ENCODE measurements around the gene SAMD4B.

Gene SAMD4B

DNA sequence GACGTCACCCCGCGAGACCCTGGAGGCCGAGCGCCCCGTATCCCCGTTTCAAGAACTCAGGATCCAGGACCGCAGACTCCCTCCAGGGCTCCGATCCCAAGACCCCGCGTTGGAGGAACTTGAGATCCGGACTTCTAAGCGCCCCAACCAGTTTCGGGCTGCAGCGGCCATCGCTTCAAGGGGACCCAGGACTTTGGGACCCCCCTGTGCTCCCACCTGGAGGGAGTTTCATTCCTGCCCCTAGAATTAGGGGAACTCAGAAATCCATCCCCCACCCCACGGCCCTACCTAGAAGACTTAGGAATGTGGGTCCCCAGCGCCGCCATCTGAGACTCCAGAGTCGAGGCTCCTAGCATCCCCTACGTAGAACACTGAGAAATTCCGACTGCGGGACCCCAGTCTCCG, 70.6 kb downstream of the SAMD4B start:
- H3K27ac Mint-ChIP-seq, result peak overlapping the region; percentile 99
- H3K36me3 Mint-ChIP-seq, result peaks cover 28 to 57% of the 10 kb centered on the region in 2 donors
- H3K27me3 Mint-ChIP-seq, result peaks cover 0 to 4% of the 10 kb centered on the region in 2 donors
- ATAC-seq (replicated peaks) (no peak), DNase-seq (no peak)
- no peaks in the 10 kb centered on the region for H3K9me3 Mint-ChIP-seq
- peaks cover 53 to 67% of the 10 kb centered on the region in 2 donors for H3K4me1 Mint-ChIP-seq
- H3K4me3 Mint-ChIP-seq, result peak overlapping the region; percentile 96 to 97

DNA sequence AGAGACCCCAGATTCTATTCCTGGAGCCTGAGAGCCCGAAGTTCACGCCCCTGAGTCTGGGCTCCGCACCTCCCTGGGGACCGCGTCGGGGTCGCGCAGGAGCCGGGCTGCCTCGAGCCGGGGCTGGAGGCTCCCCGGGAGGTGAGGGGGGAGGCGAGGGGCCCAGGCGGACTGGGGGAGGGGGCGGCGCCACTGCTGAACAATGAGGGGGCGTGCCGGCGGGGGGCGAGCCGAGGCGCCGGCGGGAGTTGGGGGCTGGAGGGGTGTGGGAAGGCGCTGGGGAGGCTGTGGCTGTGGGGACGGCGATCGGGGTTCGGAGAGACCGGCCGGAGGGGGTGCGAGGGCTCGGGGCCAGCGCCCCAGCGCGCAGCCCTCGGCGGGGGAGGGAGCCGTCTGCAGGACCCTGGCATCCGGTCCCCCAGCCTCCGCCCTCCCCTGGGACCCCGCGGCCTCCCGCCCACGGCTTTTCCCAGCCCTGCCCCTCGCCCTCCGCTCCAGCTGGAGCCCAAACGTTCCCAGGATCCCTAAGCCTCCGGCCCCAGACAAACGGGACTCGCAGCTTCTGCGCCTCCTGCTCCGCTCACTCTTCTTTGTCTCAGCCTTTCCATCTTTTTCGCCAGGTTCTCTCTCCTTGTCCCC, 71.2 kb downstream of the SAMD4B start:
- peaks cover 23 to 55% of the 10 kb centered on the region in 2 donors for H3K36me3 Mint-ChIP-seq
- H3K9me3 Mint-ChIP-seq, result no peaks in the 10 kb centered on the region
- ATAC-seq (replicated peaks) (no peak), DNase-seq (no peak)
- peaks cover 50 to 65% of the 10 kb centered on the region in 2 donors for H3K4me1 Mint-ChIP-seq
- H3K4me3 Mint-ChIP-seq, result peak overlapping the region; percentile 96 to 97
- H3K27ac Mint-ChIP-seq, result peak overlapping the region; percentile 99
- H3K27me3 Mint-ChIP-seq, result peaks cover 0 to 4% of the 10 kb centered on the region in 2 donors

GRCh38 chr19:39413911-39414608, 71.8 kb downstream of the SAMD4B start:
- DNase-seq (no peak), ATAC-seq (replicated peaks) (no peak)

DNA sequence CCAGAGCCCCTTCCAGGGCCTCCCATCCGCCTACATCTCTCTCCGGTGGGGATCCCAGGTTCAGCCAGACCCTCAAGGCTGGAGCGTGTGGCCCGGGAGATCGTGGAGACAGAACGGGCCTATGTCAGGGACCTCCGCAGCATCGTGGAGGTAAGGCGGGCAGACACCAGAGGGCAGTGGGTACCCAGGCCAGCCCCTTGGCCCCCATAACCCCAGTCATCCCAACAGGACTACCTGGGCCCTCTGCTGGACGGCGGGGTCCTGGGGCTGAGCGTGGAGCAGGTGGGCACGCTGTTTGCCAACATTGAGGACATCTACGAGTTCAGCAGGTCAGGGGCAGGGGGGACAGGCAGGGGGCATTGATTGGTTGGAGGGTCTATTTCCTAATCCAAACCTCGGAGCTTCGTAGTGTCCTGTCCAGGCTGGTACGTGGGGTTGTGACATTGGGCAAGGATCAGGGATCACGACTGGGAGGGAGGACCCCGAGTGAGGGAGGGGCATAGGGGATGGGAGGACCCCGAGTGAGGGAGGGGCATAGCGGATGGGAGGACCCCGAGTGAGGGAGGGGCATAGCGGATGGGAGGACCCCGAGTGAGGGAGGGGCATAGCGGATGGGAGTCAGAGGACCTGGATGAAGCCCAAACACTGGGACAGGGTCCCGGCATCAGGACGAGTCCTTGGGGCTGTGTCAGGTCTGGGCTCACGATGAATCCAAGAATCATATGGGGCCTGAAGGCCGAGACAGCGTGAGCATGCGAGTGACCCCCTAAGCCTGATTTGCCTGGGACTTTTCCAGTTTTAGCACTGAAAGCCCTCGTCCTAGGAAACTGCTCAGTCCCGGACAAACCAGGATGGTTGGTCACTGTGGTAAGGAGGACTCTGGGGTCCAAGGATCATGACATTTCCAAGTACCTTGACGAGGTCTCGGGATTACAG, 73.2 kb downstream of the SAMD4B start:
- Mint-ChIP-seq H3K9me3 (no peaks in the 10 kb centered on the region), H3K36me3 (peaks cover 21 to 49% of the 10 kb centered on the region in 2 donors), H3K27ac (no peak overlapping the region), H3K27me3 (peaks cover 0 to 4% of the 10 kb centered on the region in 2 donors), H3K4me3 (peak overlapping the region in 1 of 2 donors; percentile 10), H3K4me1 (peaks cover 39 to 53% of the 10 kb centered on the region in 2 donors)
- ATAC-seq (replicated peaks) (no peak), DNase-seq (no peak)

More at GRCh38 chr19:39413911-39414608, 71.8 kb downstream of the SAMD4B start:
- H3K9me3 Mint-ChIP-seq, result no peaks in the 10 kb centered on the region
- H3K27me3 Mint-ChIP-seq, result peaks cover 0 to 4% of the 10 kb centered on the region in 2 donors
- H3K36me3 Mint-ChIP-seq, result peaks cover 20 to 54% of the 10 kb centered on the region in 2 donors
- H3K27ac Mint-ChIP-seq, result peak overlapping the region; percentile 93
- H3K4me1 Mint-ChIP-seq, result peaks cover 45 to 58% of the 10 kb centered on the region in 2 donors
- peak overlapping the region; percentile 96 to 97 for H3K4me3 Mint-ChIP-seq

DNA sequence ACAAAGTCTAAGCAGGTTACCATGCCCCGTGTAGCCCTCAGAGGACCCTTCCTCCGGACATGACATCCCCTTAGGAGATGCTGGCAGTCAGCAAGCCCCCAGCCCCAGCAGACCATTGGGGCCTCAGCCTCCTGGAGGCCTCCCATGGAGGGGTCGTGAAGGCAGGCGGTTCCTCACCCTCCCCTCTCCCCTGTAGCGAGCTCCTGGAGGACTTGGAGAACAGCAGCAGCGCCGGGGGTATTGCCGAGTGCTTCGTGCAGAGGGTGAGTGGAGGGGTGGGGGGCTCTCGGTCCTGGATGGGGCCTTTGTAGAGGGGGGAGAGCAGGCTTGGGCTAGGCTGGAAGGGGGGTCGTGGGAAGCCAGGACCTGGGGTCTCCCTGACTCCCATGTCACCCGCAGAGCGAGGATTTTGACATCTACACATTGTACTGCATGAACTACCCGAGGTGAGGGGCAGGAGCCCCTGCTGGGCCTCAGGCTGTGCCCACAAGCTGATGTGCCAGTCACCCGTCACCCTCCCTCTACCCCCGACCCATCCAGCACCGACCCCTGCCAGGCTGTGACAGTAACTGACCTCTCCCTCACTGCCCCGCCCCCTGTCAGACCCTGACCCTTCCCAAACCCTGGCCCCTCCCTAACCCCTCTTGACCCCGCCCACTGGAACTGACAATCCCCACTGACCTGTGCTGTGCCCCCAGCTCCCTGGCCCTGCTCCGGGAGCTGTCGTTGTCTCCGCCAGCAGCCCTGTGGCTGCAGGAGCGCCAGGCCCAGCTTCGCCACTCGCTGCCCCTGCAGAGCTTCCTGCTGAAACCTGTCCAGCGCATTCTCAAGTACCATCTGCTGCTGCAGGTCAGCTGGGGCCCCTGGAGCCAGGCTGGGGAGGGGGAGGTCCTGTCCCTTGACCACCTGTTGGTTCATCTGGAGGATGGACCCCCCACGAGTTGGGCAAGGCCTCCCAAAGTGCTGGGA, 74.2 kb downstream of the SAMD4B start:
- Mint-ChIP-seq H3K4me3 (no peak overlapping the region), H3K36me3 (peaks cover 18 to 44% of the 10 kb centered on the region in 2 donors), H3K4me1 (peaks cover 29 to 42% of the 10 kb centered on the region in 2 donors), H3K9me3 (no peaks in the 10 kb centered on the region), H3K27me3 (peaks cover 0 to 4% of the 10 kb centered on the region in 2 donors), H3K27ac (peak overlapping the region; percentile 14)
- DNase-seq (no peak), ATAC-seq (replicated peaks) (no peak)

DNA sequence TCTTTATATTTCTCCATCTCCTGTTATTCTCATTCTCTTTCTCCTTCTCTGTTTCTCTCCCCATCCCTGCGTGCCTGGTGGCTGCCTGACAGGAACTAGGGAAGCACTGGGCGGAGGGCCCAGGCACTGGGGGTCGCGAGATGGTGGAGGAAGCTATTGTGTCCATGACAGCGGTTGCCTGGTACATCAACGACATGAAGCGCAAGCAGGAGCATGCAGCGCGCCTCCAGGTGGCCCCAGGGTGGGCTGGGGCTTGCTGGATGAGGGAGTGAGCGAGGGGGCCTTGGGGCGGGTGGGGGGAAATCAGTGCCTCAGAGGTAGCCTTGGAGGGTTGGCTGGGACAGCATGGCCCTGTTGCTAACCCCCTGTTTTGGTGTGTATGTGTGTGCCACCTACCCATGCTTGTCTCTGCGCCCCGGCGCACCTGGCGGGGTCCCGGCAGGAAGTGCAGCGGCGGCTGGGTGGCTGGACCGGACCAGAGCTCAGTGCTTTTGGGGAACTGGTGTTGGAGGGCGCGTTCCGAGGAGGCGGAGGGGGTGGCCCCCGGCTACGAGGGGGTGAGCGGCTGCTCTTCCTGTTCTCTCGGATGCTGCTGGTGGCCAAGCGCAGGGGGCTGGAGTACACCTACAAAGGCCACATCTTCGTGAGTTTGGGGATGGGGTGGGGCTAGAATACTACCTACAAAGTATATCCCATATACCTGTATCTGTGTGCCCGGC, 75.4 kb downstream of the SAMD4B start:
- peaks cover 22 to 32% of the 10 kb centered on the region in 2 donors for H3K4me1 Mint-ChIP-seq

DNA sequence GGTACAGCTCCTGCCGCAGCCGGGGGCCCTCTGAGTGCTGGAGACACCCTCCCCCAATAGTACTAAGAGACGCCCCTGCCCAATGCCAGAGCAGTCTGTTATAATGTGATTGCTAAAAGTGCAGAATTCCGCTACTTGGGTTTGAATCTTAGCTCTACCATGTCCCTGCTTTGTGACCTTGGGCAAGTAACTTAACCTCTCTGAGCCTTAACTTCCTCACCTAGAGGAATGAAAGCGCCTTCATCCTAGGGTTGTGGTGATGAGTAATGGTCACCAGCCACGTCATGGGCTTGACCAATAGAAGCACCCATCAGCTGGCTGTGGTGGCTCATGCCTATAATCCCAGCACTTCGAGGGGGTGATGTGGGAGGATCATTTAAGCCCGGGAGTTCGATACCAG, 76.8 kb downstream of the SAMD4B start:
- ATAC-seq (replicated peaks) (no peak), DNase-seq (no peak)
- H3K9me3 Mint-ChIP-seq, result no peaks in the 10 kb centered on the region
- H3K36me3 Mint-ChIP-seq, result peaks cover 27 to 48% of the 10 kb centered on the region in 2 donors
- no peaks in the 10 kb centered on the region for H3K27me3 Mint-ChIP-seq
- H3K27ac Mint-ChIP-seq, result no peak overlapping the region
- no peak overlapping the region for H3K4me3 Mint-ChIP-seq
- H3K4me1 Mint-ChIP-seq, result peaks cover 18 to 26% of the 10 kb centered on the region in 2 donors

More for the DNA sequence above, 75.4 kb downstream of the SAMD4B start:
- H3K27me3 Mint-ChIP-seq, result no peaks in the 10 kb centered on the region
- H3K9me3 Mint-ChIP-seq, result no peaks in the 10 kb centered on the region
- ATAC-seq (replicated peaks), result no peak
- peaks cover 23 to 46% of the 10 kb centered on the region in 2 donors for H3K36me3 Mint-ChIP-seq
- DNase-seq, result no peak
- H3K4me3 Mint-ChIP-seq, result peak overlapping the region in 1 of 2 donors; percentile 6
- H3K27ac Mint-ChIP-seq, result peak overlapping the region; percentile 0

DNA sequence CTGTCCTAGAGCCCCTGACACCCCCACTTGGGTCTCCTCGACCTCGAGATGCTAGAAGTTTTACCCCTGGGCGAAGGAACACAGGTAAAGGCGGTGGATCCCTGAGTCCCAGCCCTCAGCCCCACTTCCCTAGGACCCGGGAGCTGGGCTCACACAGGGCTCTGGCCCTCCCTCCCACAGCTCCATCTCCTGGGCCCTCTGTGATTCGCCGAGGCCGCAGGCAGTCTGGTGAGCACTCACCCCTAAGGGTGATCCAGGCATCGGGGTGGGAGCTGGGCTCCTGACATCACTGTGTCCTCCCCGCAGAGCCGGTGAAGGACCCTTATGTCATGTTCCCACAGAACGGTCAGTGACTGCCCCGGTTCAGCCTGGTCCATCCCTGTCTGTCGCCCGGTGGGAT, 78.5 kb downstream of the SAMD4B start:
- peaks cover 30 to 44% of the 10 kb centered on the region in 2 donors for H3K36me3 Mint-ChIP-seq
- DNase-seq, result no peak
- H3K27me3 Mint-ChIP-seq, result no peaks in the 10 kb centered on the region
- peaks cover 6 to 12% of the 10 kb centered on the region in 2 donors for H3K4me1 Mint-ChIP-seq
- H3K4me3 Mint-ChIP-seq, result no peak overlapping the region
- H3K9me3 Mint-ChIP-seq, result no peaks in the 10 kb centered on the region
- ATAC-seq (replicated peaks), result no peak
- no peak overlapping the region for H3K27ac Mint-ChIP-seq

- ATAC-seq (replicated peaks), result no peak
- peaks cover 35 to 49% of the 10 kb centered on the region in 2 donors for H3K36me3 Mint-ChIP-seq
- DNase-seq, result no peak
These were observed 79.8 kb downstream of the SAMD4B start for GRCh38 chr19:39422020-39422419.

GRCh38 chr19:39423258-39424086, 81.3 kb downstream of the SAMD4B start:
- no peaks in the 10 kb centered on the region for H3K27me3 Mint-ChIP-seq
- H3K4me1 Mint-ChIP-seq, result no peaks in the 10 kb centered on the region
- ATAC-seq (replicated peaks), result no peak
- DNase-seq, result no peak
- no peak overlapping the region for H3K4me3 Mint-ChIP-seq
- H3K27ac Mint-ChIP-seq, result no peak overlapping the region
- no peaks in the 10 kb centered on the region for H3K9me3 Mint-ChIP-seq
- peaks cover 35 to 39% of the 10 kb centered on the region in 2 donors for H3K36me3 Mint-ChIP-seq

More at GRCh38 chr19:39422020-39422419, 79.8 kb downstream of the SAMD4B start:
- no peaks in the 10 kb centered on the region for H3K27me3 Mint-ChIP-seq
- no peak overlapping the region for H3K4me3 Mint-ChIP-seq
- H3K9me3 Mint-ChIP-seq, result no peaks in the 10 kb centered on the region
- H3K4me1 Mint-ChIP-seq, result peaks cover 3 to 12% of the 10 kb centered on the region in 2 donors
- no peak overlapping the region for H3K27ac Mint-ChIP-seq

DNA sequence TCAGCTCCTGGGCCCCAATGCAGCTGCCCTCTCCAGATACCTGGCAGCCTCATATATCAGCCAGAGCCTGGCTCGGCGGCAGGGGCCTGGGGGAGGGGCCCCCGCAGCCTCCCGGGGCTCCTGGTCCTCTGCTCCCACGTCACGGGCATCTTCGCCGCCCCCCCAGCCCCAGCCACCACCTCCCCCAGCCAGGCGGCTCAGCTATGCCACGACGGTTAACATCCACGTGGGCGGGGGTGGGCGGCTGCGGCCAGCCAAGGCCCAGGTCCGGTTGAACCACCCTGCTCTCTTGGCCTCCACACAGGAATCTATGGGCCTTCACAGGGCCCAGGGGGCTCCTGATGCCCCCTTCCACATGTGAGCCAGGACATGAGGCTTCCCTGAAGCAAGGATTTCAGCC, 82.7 kb downstream of the SAMD4B start:
- Mint-ChIP-seq H3K4me1 (no peaks in the 10 kb centered on the region), H3K4me3 (no peak overlapping the region), H3K36me3 (peaks cover 30 to 31% of the 10 kb centered on the region in 2 donors), H3K27ac (no peak overlapping the region), H3K9me3 (no peaks in the 10 kb centered on the region), H3K27me3 (no peaks in the 10 kb centered on the region)
- DNase-seq (no peak), ATAC-seq (replicated peaks) (no peak)

GRCh38 chr19:39425744-39426143, 83.5 kb downstream of the SAMD4B start:
- DNase-seq (no peak), ATAC-seq (replicated peaks) (no peak)
- H3K9me3 Mint-ChIP-seq, result no peaks in the 10 kb centered on the region
- H3K27me3 Mint-ChIP-seq, result no peaks in the 10 kb centered on the region
- no peaks in the 10 kb centered on the region for H3K4me1 Mint-ChIP-seq
- H3K36me3 Mint-ChIP-seq, result peaks cover 30 to 35% of the 10 kb centered on the region in 2 donors
- peak overlapping the region; percentile 6 for H3K27ac Mint-ChIP-seq
- no peak overlapping the region for H3K4me3 Mint-ChIP-seq

Data from stimulated activated naive B cell treated with anti-CD40 and anti-IgM and Interleukin-4, amounts not matched to agents 10 μg/mL and 1 μg/mL and 100 μg/mL, for 72 hours (primary cell).